Measurements from ENCODE around the gene LDLRAD4.

The LDLRAD4 gene

GRCh38 chr18:13392899-13393298 is 174.3 kb downstream of the LDLRAD4 start:
- DNase-seq, result no peak

GRCh38 chr18:13393338-13393737 is 174.8 kb downstream of the LDLRAD4 start:
- DNase-seq, result no peak

- no peak for DNase-seq
These were observed 176.2 kb downstream of the LDLRAD4 start for GRCh38 chr18:13394801-13395200.

DNA sequence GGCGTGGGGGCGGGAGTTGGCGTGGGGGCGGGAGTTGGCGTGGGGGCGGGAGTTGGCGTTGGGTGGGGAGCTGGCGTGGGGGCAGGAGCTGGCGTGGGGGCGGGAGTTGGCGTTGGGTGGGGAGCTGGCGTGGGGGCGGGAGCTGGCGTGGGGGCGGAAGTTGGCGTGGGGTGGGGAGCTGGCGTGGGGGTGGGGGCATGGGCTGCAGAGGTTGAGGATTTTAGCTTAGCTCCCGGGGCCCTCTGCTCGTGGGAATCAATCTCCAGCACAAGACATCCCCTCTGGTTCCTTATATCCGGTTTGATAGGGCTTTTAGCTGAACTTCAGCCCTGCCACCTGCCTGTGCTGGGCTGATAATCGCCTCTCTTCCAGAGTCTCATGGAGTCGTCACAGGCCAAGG is 177.0 kb downstream of the LDLRAD4 start:
- no peak for DNase-seq

GRCh38 chr18:13397504-13398163 is 179.1 kb downstream of the LDLRAD4 start:
- no peak for DNase-seq

- no peak for DNase-seq
These were observed 180.1 kb downstream of the LDLRAD4 start for GRCh38 chr18:13398631-13399030.

GRCh38 chr18:13399511-13399910 is 181.0 kb downstream of the LDLRAD4 start:
- no peak for DNase-seq

DNA sequence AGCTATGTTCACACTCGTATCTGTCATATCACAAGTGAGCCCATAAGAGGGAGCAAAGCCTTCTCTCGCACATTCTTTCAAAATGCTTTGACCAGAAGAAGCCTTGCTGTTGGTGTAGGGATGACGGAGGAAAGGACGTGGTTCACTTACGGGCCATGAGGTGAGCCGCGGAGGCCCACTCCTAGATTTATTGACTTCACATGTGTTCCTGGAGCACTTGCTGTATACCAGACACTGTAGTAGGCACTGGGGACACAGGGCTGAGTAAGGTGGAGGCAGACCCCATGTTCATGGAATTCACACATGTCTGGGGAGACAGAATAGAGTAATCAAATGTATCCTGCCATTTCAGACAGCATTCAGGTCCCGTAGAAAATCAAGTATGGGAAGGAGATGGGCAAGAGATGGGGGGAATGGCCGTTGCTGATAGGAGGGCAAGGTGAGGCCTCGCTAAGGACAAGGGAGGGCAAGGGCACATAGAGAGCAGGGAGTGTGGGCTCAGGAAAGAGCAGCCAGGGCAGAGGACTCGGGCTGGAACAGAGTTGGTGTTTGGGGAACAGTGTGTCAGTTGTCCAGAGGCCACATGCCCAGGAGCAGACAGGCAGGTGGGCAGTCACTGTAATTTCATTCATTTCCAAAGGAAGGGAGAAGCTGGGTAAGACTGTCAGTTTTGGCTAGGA is 182.2 kb downstream of the LDLRAD4 start:
- no peak for DNase-seq

DNA sequence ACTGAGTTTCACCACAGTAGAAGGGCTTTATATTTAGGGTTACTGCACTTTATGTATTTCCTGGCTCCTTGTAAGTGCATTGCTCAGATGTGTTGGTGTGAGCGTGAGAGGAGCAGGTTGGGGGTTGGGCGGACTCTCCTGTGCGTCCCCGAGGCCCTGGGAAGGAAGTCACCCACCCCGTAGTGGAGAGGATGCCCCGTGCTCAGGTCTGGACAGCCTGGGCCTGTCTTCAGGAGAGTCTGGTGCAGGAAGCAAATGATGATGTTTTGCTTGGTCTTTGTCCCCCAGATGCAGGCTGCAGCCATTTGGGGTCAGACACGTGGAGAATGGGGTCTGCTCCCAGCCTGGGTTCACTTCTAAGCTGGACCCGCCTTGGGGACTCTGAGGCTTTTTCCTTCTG is 182.8 kb downstream of the LDLRAD4 start:
- no peak for DNase-seq

DNA sequence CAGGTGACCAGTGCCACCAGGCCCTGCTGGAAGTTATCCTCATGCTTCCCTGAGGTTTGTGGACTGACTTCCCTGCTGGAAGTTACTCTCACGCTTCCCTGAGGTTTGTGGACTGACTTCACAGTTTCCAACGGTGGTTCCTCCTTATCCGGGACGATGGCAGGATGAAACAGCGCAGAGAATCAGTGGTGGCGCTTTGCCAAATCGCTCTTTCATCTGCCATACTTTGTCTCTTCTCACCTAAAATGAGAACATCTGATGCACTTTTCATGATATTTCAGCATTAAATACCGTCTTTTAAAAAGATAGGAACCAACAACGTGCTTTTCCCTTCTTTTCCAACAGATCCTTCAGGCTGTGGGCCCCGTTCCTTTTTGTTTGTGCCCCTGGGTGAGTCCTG is 183.3 kb downstream of the LDLRAD4 start:
- DNase-seq, result no peak

GRCh38 chr18:13403786-13404549 is 185.4 kb downstream of the LDLRAD4 start:
- DNase-seq, result no peak

- DNase-seq, result no peak
These were observed 186.9 kb downstream of the LDLRAD4 start for GRCh38 chr18:13405305-13406038.

DNA sequence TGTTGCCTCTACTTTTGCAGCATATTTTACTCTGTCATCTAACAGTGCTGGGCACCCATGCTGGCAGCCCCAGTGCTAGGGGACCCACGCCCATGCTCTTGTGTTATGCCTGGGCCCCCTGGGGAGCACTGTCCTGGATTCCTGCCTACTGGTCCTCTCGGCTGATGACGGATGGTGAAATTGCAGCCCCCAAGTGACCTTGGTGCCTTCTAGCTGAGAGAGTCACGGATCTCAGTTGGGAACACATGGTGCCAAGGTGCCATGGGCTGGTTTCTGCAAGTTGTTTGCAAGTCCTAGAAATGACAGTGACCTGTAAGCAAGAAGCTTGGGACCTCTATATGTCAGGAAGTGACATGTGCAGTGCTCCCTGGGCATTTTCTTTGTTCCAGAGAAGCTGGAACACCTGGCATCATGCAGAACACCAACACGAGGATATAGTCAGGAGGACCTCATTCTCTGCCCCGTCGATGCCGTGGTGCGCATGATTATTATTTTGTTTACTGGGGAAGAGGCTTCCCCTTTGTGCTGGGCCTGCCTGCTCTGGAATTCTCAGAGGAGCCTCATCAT is 187.6 kb downstream of the LDLRAD4 start:
- DNase-seq, result no peak

DNA sequence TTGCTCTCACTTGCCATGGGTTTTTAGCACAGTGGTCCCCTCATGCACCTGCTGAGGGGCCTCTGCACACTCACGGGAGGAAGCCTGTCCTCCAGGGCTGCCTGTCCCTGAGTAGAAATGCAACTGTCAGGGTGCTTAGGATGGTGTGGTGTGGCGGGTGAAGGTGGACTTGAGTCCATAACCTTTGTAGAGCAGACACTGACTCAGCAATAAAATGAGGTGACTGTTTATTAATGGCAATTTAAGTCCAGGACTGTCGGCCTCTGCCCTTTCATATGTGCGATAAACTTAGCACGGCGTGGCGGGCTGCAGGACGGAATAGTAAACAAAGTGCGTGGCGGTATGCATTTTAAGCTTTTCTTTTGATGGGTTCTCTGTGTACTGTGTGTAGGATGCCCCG is 188.2 kb downstream of the LDLRAD4 start:
- DNase-seq, result no peak

GRCh38 chr18:13407484-13407883 is 188.9 kb downstream of the LDLRAD4 start:
- DNase-seq, result no peak

GRCh38 chr18:13409026-13409425 is 190.5 kb downstream of the LDLRAD4 start:
- no peak for DNase-seq

- DNase-seq, result no peak
These were observed 191.4 kb downstream of the LDLRAD4 start for GRCh38 chr18:13409997-13410396.

DNA sequence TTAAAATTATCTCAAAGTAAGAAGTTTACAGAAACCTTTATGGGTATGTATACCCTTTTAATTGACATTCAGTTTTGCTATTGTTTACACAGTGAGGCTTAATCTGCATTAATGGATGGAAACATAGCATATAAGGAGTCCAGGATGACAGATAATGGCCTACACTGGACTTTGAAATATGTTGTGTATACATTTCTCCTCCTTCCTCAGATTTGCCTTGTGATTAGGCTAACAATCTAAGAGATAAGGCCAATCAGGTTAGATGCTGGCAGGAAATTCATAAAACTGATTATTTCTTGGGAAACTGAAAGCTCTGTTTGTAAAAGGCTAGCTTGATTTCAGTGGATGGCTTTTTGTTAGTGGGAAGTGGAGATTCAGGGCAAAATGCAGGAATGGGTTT is 191.9 kb downstream of the LDLRAD4 start:
- no peak for DNase-seq

- DNase-seq, result no peak
These were observed 193.5 kb downstream of the LDLRAD4 start for GRCh38 chr18:13412017-13412416.

DNA sequence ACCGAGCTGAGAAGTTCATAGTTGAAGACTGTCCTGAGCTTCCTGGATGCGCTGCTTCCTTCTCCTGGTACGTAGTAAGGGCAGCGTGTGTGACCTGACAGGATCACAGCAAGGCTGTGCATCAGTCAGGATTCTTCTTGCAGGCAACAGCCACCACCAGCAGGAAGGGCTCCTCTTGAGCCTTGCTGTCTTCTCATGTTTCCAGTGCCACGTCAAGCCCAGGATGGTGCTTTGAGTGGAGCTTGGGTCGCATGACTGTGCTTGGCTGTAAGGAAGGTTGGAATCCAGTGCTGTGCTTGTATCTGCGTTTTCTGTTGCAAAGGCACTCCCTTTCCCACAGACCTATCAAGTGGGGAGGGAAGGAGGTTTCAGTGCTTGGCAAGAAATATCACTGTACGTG is 194.3 kb downstream of the LDLRAD4 start:
- DNase-seq, result no peak

- DNase-seq, result no peak
These were observed 195.5 kb downstream of the LDLRAD4 start for GRCh38 chr18:13414102-13414501.

DNA sequence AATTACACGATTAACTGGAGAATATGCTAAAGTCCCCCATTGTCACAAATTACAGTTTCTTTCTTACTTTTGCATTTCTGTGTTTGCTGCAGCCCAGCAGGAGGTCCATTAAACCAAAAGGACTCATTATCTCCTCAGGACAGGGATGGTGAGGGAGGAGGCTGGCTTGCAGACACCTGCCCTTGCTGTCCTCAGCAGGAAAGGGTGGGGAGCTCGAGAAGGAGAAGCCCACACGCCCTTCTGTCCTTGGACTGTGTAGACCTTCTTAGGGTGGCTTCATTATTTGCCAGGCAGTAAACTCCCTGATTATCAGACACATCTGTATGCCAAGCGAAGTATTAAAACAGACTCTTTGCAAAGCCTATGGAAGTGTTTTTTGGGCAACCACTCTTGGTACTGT is 196.0 kb downstream of the LDLRAD4 start:
- no peak for DNase-seq

DNA sequence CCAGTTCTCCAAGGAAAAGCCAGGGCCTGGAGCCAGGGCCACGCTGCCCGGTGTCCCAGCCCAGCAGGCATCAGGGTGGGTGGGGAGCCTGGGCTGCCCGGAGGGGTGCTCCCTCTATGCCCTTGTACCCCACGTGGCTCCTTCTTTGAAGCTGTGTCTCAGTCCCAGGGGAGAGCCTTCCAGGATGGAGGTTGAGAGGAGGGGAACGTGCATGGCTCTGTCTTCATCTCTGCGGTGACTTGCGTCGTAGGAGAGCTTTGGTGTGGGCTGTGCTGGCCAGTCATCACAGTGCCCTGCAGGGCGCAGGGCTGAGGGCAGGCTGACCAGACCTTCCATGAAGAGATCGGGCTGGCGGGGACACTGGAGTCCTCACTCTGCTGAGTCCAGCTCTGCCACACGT is 197.2 kb downstream of the LDLRAD4 start:
- DNase-seq, result no peak
